Gastrocnemius medialis (tissue), 4 donors: ENCODE results near the gene TENT4B. TPM values are rescaled to one million over a fixed set of nuclear protein-coding genes. Genes with fewer than 3 reads are reported as not detected.
A peak's percentile ranks its signal among the peaks of the same experiment; 100 is the strongest.

Experiments
- ATAC-seq, 2 donors: fragments of 150-250 bp; one replicate each; pipeline ENCODE4 v1.9.1; 2016
- DNase-seq, 2 donors: peaks; one replicate each; pipeline ENCODE4 v3.0.0-alpha.2; 2019
- H3K27ac ChIP-seq, 4 donors: fragments of 200-600 bp; sonication (generic); 1 replicate in 1 of 4; 2 replicates in 3 of 4; pipeline ENCODE4 v1.5.1; 2016 to 2018; ENCODE audit warnings: mild to moderate bottlenecking in 2 of 4, moderate library complexity in 1 of 4
- H3K27me3 ChIP-seq, 3 donors: fragments of 200-600 bp; sonication (generic) in 2 of 3; 1 replicate in 1 of 3; 2 replicates in 2 of 3; pipeline versions ENCODE4 v1.5.1 to v1.6.0; 2016 to 2019; ENCODE audit warnings: mild to moderate bottlenecking in 1 of 3, moderate library complexity in 1 of 3
- H3K36me3 ChIP-seq, 2 donors: fragments of 200-600 bp; sonication (generic) in 1 of 2; one replicate each; pipeline ENCODE4 v1.5.1; 2017 to 2018
- H3K4me1 ChIP-seq, 2 donors: fragments of 200-600 bp; sonication (generic) in 1 of 2; one replicate each; pipeline ENCODE4 v1.5.1; 2016 to 2017; ENCODE audit warnings: mild to moderate bottlenecking in 2 of 2
- H3K4me3 ChIP-seq, 4 donors: fragments of 200-600 bp; sonication (generic) in 3 of 4; 1 replicate in 1 of 4; 2 replicates in 3 of 4; pipeline ENCODE4 v1.5.1; 2016 to 2019; ENCODE audit warnings: mild to moderate bottlenecking in 2 of 4
- H3K9me3 ChIP-seq, 3 donors: fragments of 200-600 bp; sonication (generic) in 2 of 3; 1 replicate in 1 of 3; 2 replicates in 2 of 3; pipeline ENCODE4 v1.5.1; 2016 to 2019
- CTCF ChIP-seq, 5 experiments: fragments of 450-650 bp in 3 of 5; fragments of 200-600 bp in 2 of 5; sonication (generic) in 2 of 5; IDR thresholded peaks in 4 of 5; conservative IDR thresholded peaks in 1 of 5; 1 replicate in 4 of 5; 2 replicates in 1 of 5; pipeline ENCODE4 v1.5.1; 2016 to 2019; ENCODE audit warnings: antibody characterized with exemption in 5 of 5, mild to moderate bottlenecking in 3 of 5, moderate library complexity in 3 of 5
- POLR2A ChIP-seq, 2 donors: fragments of 450-650 bp; IDR thresholded peaks; one replicate each; pipeline ENCODE4 v1.6.1; 2017; ENCODE audit warnings: antibody characterized with exemption in 2 of 2, mild to moderate bottlenecking in 2 of 2, moderate library complexity in 2 of 2
- in situ Hi-C, 4 donors: fragments of 200-750 bp; cut with MboI; loops; one replicate each; pipeline versions ENCODE4 v1.15.0 to v1.8.0; 2017; ENCODE audit warnings: low sequenced_read_pairs in 4 of 4
- intact Hi-C: fragments of 100-400 bp; cut with DNase I; formaldehyde crosslinking; loops from one replicate; pipeline ENCODE4 v1.15.1; 2023; ENCODE audit warnings: low total_unique reads
- total RNA-seq, 4 donors: library from RNA; depleted of rRNA; stranded (reverse); fragments of >200 nt; gene quantifications; one replicate each; pipeline versions ENCODE4 v1.1.0 to v1.2.3, GENCODE V29; 2016

Gene TENT4B
- total RNA-seq, 4 donors from 2014 or later, result 5.7 to 12.2 (median 7.0) TPM

GRCh38 chr16:50247906-50248608 lies 95.0 kb downstream of the TENT4B start:
- Histone ChIP-seq H3K9me3 (no peaks in the 10 kb centered on the region), H3K36me3 (no peaks in the 10 kb centered on the region), H3K4me1 (peaks cover 0 to 18% of the 10 kb centered on the region in 2 donors), H3K4me3 (no peak overlapping the region), H3K27ac (no peak overlapping the region), H3K27me3 (peaks cover 8 to 18% (median 10%) of the 10 kb centered on the region in 3 donors)
- no peak for TF ChIP-seq CTCF (IDR thresholded peaks at IDR 0.05 in 4 of 5, conservative IDR thresholded peaks at IDR 0.05 in 1 of 5)
- TF ChIP-seq POLR2A (IDR thresholded peaks at IDR 0.05), result no peak
- no peak for ATAC-seq
- in situ Hi-C loops (no loop called here), intact Hi-C loops (loop anchor here (5.0 kb wide), 1 partner anchor 109 kb away; no protein-coding TSS in a partner anchor)
- no peak for DNase-seq

GRCh38 chr16:50248845-50249244 lies 95.7 kb downstream of the TENT4B start:
- H3K27me3 ChIP-seq, result peaks cover 8 to 19% (median 10%) of the 10 kb centered on the region in 3 donors

GRCh38 chr16:50251375-50252081 lies 98.4 kb downstream of the TENT4B start:
- Histone ChIP-seq H3K27ac (no peak overlapping the region), H3K9me3 (no peaks in the 10 kb centered on the region), H3K4me1 (peaks cover 0 to 7% of the 10 kb centered on the region in 2 donors), H3K4me3 (no peak overlapping the region), H3K27me3 (peaks cover 0 to 7% (median 3%) of the 10 kb centered on the region in 3 donors), H3K36me3 (no peaks in the 10 kb centered on the region)
- in situ Hi-C loops (no loop called here), intact Hi-C loops (no loop called here)
- ATAC-seq (no peak), DNase-seq (no peak)
- no peak for TF ChIP-seq POLR2A (IDR thresholded peaks at IDR 0.05)
- TF ChIP-seq CTCF (IDR thresholded peaks at IDR 0.05 in 4 of 5, conservative IDR thresholded peaks at IDR 0.05 in 1 of 5), result no peak

More at GRCh38 chr16:50248845-50249244, 95.7 kb downstream of the TENT4B start:
- Histone ChIP-seq H3K27ac (no peak overlapping the region), H3K4me1 (peaks cover 0 to 18% of the 10 kb centered on the region in 2 donors), H3K4me3 (no peak overlapping the region), H3K9me3 (no peaks in the 10 kb centered on the region), H3K36me3 (no peaks in the 10 kb centered on the region)
- ATAC-seq (no peak), DNase-seq (no peak)
- in situ Hi-C loops (no loop called here), intact Hi-C loops (loop anchor here (5.0 kb wide), 1 partner anchor 108 kb away; no protein-coding TSS in a partner anchor)
- no peak for TF ChIP-seq POLR2A (IDR thresholded peaks at IDR 0.05)
- no peak for TF ChIP-seq CTCF (IDR thresholded peaks at IDR 0.05 in 4 of 5, conservative IDR thresholded peaks at IDR 0.05 in 1 of 5)

GRCh38 chr16:50252082-50252611 lies 99.0 kb downstream of the TENT4B start:
- no peak for DNase-seq
- in situ Hi-C loops (no loop called here), intact Hi-C loops (no loop called here)
- Histone ChIP-seq H3K4me3 (no peak overlapping the region), H3K36me3 (no peaks in the 10 kb centered on the region), H3K4me1 (peaks cover 0 to 4% of the 10 kb centered on the region in 2 donors), H3K27me3 (peaks cover 0 to 6% (median 3%) of the 10 kb centered on the region in 3 donors), H3K9me3 (no peaks in the 10 kb centered on the region), H3K27ac (peak overlapping the region in 1 of 4 donors; percentile 13)
- TF ChIP-seq POLR2A (IDR thresholded peaks at IDR 0.05) (no peak), CTCF (IDR thresholded peaks at IDR 0.05 in 4 of 5, conservative IDR thresholded peaks at IDR 0.05 in 1 of 5) (no peak)
- peak in 1 of 2 donors; percentile 44 for ATAC-seq
